HG02610 (cell line): ENCODE results near the gene LANCL2.
"Not testable (repeated sequence)": the region's sequence is repeated elsewhere in the genome, so short reads cannot be mapped to it uniquely, and the experiment has no call there.

ENCODE experiments used
- ATAC-seq: cut with Tn5 transposase; IDR thresholded peaks from one replicate; pipeline ENCODE4 v1.9.1; 2021; ENCODE audit warnings: mild to moderate bottlenecking, moderate library complexity; ENCODE audit not compliant: unreplicated experiment

Gene LANCL2

DNA sequence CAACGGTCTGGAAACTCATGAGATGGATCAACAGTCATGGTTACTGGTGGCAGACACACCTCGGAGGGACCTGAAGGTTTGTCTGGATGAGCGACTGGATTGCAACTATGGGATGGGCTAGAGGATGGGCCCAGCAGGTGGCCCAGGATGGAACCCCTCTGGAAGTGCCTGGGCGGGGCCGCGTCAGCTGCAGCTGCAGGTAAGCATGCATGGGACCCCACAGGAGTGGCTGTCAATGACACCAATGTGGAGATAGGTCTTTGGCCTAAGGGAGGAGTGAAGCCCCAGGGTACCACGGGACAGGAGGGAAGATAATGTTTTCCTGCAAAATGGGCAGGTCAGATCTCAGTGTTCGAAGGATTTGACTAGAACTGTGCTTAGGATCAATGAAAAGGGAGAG, 103.4 kb downstream of the LANCL2 start:
- ATAC-seq, result no peak

GRCh38 chr7:55469271-55469681, 104.1 kb downstream of the LANCL2 start:
- ATAC-seq, result no peak

GRCh38 chr7:55469721-55470120, 104.6 kb downstream of the LANCL2 start:
- no peak for ATAC-seq

DNA sequence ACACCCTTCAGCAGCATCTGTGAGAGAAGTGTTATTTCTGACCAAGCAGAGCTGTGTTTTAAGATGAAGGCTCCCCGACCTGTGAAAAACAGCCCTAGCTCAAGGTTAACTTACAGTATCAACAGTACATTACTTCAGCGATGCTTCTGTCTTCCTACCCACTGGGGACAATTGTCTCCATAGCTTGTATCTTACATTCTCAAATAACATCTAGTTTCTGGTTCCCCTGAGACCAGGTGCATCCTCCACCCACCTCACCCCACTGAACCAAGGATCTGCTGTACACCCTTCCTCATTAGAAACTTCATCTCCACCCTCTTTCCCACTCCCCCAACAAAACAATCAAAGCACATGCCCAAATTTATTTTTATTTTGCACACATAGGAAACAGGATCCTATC, 105.1 kb downstream of the LANCL2 start:
- no peak for ATAC-seq

DNA sequence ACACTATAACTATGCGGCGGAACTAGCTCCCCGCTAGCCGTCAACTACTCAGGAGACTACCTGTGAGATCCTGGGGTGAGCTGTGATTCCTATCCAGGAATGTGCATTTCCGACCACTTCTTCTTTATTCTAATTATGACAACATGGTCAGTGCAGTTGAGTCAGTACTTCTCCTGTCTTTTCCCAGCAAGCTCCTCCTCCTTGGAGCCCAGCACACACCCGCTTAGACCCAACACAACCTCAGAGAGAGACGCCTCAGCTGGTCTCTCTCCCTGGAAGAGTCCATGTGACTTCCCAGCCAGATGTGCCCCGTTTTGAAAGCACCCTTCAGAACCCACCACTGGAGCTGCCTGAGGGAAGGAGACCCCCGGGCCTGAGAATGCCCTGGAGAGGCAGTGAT, 106.5 kb downstream of the LANCL2 start:
- ATAC-seq, result not testable (repeated sequence)

GRCh38 chr7:55472406-55472805, 107.3 kb downstream of the LANCL2 start:
- not testable (repeated sequence) for ATAC-seq

DNA sequence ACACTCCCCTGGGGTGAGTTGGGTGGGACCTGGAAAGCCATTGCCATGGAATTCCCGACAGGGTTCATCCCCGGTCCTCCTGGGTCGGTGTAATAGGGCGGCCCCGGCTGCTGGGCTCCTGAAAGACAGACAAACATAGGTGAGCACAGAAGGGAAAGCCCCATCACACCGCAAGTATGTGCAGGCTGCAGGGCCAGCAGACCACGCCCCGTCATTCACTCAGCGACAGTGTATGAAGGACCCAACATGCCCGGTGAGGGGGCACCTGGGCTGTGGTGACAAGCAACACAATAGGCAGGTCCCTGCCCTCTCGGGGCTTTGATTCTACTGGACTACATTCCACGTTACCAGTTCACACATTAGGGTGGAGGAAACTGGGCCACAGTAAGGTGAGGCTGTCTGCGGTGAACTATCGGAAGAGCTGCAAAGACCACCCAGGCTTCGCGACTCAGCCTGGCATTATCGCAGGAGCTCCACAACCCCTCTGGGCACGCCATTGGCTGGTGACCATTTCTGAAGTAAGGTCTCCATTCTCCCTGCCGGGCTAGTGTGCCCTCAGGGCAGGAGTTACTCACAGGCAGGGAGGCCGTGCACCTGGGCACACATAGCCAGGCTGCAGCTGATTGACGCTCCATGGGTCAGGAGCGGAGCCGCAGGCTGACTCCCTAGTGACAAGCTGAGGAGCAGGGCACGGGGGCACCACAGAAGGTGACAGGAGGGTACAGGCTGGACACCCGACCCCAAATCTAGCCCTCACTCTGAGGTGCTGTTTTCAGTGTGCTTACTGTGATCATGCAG, 108.0 kb downstream of the LANCL2 start:
- ATAC-seq, result no peak

DNA sequence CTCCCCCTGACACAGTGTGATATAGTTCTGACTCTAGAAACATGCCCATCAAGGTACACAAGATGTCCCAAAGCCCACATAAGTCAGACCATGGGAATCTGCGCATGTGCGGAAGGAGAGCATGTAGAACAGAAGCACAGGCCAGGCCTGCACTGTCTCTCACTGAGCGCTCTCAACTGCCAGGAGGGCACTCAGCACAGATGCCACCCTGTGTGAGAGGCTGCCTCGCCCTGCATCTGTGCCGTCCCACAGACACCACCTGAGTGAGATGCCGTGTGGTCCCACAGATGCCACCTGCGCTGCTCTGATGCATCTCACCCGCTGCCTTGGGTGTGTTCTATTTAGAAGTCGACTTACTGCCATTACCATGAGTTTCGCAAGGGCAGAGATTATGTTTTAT, 108.8 kb downstream of the LANCL2 start:
- no peak for ATAC-seq

DNA sequence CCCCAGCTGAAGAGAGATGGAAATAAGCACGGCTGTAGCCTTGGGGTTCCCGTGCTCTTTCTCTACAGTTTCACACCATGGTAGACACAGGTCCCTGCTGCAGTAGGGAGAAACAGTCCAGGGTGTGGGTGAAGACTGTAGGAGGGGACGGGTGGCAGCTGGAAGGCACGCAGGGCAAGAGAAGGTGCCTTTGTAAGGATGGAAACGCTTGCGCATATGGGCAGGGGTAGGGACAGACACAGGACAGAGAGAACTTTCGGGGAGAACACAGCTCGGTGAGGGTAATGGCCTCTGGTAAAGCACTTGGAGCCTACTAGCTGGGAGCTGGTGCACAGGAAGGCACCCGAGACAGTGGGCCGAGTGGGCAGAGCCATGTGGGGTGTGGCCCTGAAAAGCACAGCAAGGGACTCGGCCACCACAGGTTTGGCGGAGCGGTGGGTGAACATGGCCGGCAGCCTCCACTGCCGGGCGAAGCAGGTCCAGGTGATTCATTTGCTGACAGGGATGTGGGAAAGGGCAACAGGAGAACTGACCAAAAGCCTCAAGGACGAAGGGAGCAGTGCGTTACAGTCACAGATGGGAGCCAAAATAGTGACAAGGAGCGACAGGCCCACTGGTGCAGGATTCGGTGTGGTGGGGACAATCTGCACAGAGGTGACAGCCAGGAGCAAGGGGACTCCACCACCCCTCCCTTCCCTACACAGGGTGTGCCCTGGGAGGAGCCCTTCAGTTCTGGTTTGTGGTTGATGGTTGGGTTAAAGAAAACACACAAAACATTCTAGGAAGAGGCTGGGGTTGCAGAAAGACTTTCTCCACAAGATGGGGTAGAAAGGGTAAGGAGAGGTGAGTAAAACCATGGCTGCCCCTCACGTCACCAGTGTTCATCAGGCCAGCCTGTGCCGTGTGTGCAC, 110.1 kb downstream of the LANCL2 start:
- ATAC-seq, result no peak

GRCh38 chr7:55475855-55476803, 111.0 kb downstream of the LANCL2 start:
- no peak for ATAC-seq

- ATAC-seq, result no peak
Measured at GRCh38 chr7:55476852-55477780, 112.0 kb downstream of the LANCL2 start.

DNA sequence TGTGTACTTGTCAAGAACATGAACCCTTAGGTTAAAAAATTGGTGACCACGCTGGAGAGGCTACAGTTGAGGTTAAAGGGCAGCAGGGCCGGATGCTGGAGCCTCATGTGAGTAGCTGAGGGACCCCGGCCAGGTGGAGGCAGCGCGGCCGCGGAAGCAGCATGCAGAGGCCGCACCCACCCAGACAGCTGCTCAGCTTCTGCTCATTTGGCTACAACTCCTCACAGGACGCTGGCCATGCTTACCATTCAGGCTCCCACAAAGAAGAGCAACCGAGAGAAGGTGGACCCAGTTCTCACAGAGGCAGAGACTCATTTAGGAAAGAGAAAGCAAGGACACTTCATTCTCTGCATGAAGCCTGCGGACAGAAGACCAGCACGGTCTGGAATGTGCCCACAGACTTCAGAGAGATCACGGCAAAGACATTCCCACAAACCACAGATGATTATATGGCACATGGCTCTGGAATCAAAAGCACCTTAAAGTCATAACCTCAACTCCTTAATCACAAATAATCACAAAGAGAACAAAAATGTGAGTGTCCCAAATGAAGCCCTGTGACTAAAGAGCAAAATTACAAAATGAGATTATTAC, 112.7 kb downstream of the LANCL2 start:
- no peak for ATAC-seq

DNA sequence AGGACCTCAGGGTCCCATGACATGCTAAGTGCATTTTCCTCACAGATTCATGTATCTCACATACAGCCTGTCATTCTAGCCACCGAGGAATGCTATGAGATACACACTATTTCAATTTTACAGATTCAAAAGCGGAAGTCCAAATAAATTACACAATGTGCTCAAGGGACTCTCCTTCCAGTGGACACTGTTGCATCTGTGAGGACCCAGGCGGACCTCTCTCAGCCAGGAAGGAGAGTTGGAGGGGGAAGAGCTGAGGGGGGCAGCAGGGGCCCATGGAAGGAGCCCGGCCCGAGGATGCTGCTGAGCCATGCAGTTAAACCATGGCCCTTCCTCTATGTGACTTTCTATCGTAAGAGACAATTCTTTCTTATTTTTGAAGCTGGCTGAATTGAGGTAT, 113.6 kb downstream of the LANCL2 start:
- no peak for ATAC-seq

DNA sequence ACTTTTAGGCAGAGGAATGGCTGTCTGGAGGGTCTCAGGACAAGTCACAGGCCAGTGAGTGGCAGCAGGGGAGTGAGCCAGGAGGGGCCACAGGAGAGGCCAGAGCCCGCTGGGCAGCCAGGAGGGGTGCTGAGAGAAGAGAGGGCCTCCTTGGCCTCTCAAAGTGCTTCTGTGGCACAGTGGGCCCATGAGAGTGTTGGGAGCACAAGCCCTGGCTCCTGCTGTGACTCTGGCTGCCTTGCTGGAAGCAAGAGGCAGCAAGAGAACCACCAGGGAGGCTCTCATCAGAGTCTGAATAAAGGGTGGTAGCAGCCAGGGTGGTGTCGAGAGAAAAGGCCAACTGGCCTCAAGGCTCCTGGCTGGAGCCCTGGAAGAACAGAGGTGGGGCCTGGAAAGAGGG, 116.0 kb downstream of the LANCL2 start:
- ATAC-seq, result no peak

DNA sequence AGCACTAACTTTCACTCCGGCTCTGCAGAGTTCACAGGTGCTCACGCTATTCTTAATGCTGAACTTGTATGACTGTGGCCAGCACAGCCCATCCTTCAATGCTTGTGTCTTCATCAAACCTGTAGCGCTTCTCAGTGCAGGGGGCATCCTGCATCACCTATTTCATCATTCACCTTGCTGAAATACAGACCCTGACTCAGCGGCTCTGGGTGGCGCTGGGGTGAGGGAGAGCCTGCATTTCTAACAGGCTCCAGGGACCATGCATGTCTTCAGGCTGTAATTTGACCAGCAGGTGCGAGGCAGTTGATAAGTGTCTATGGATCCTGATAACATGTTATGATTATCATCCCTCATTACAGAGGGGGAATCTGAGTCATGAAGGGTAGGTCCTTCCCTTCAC, 117.9 kb downstream of the LANCL2 start:
- ATAC-seq, result no peak
